ENCODE results near the gene FAIM2. TPM values are rescaled to one million over a fixed set of nuclear protein-coding genes. Genes with fewer than 3 reads are reported as not detected.

The FAIM2 gene
- total and polyA plus RNA-seq, 9 of the 15 experiments (the other 6 are each of a cell fraction or from before 2014, with no cell fraction given) = 0.01 to 0.10 TPM; not detected in 7

- TF ChIP-seq ZBTB40 (IDR thresholded peaks at IDR 0.05) (no peak), ZBTB40 (CRISPR knock-in tag; IDR thresholded peaks at IDR 0.05) (no peak), JUNB (CRISPR knock-in tag; conservative IDR thresholded peaks at IDR 0.05) (no peak), RAD21 (CRISPR knock-in tag; conservative IDR thresholded peaks at IDR 0.05 in 1 of 2, IDR thresholded peaks at IDR 0.05 in 1 of 2) (no peak), ZMIZ1 (IDR thresholded peaks at IDR 0.05; ENCODE audit: low read depth in 2 of 2, low read length in 2 of 2) (no peak), ZNF717 (CRISPR knock-in tag; IDR thresholded peaks at IDR 0.05) (no peak), ATF7 (IDR thresholded peaks at IDR 0.05) (no peak)
Observed at GRCh38 chr12:49888461-49889151, 15.1 kb downstream of the FAIM2 start (continued).
